ENCODE measurements around the gene RC3H1. TPM values are rescaled to one million over a fixed set of nuclear protein-coding genes. Genes with fewer than 3 reads are reported as not detected.
"Not testable (repeated sequence)": the region's sequence is repeated elsewhere in the genome, so short reads cannot be mapped to it uniquely, and the experiment has no call there.

RC3H1 gene
- total RNA-seq, 2 donors from 2014 or later, result 25.3 to 41.5 TPM

GRCh38 chr1:174058624-174059023, 36.5 kb upstream of the RC3H1 start:
- no peak for TF ChIP-seq CTCF (IDR thresholded peaks at IDR 0.05)
- Histone ChIP-seq H3K4me3 (no peak overlapping the region), H3K27me3 (replicated peaks; ENCODE audit: insufficient read depth) (no peaks in the 10 kb centered on the region), H3K36me3 (no peaks in the 10 kb centered on the region), H3K27ac (no peak overlapping the region), H3K4me1 (ENCODE audit: control insufficient read depth in 1 of 2, low read depth in 2 of 2) (no peaks in the 10 kb centered on the region), H3K9me3 (no peaks in the 10 kb centered on the region)
- DNase-seq (ENCODE audit: low spot score) (no peak), ATAC-seq (ENCODE audit: insufficient number of reproducible peaks, low FRiP score, low read depth) (no peak)

GRCh38 chr1:174056609-174057008, 34.5 kb upstream of the RC3H1 start:
- not testable (repeated sequence) for H3K4me1 ChIP-seq (ENCODE audit: control insufficient read depth in 1 of 2, low read depth in 2 of 2); ATAC-seq (ENCODE audit: insufficient number of reproducible peaks, low FRiP score, low read depth); DNase-seq (ENCODE audit: low spot score); H3K9me3 ChIP-seq; H3K27me3 ChIP-seq (replicated peaks; ENCODE audit: insufficient read depth); H3K36me3 ChIP-seq; H3K4me3 ChIP-seq; H3K27ac ChIP-seq

GRCh38 chr1:174055797-174056196, 33.6 kb upstream of the RC3H1 start:
- not testable (repeated sequence) for H3K4me3 ChIP-seq; H3K9me3 ChIP-seq; H3K36me3 ChIP-seq; H3K27ac ChIP-seq; H3K27me3 ChIP-seq (replicated peaks; ENCODE audit: insufficient read depth); H3K4me1 ChIP-seq (ENCODE audit: control insufficient read depth in 1 of 2, low read depth in 2 of 2); DNase-seq (ENCODE audit: low spot score); ATAC-seq (ENCODE audit: insufficient number of reproducible peaks, low FRiP score, low read depth)

GRCh38 chr1:174053826-174054225, 31.7 kb upstream of the RC3H1 start:
- no peak for TF ChIP-seq CTCF (IDR thresholded peaks at IDR 0.05)
- H3K4me1 ChIP-seq (ENCODE audit: control insufficient read depth in 1 of 2, low read depth in 2 of 2), result no peaks in the 10 kb centered on the region
- H3K4me3 ChIP-seq, result no peak overlapping the region
- no peaks in the 10 kb centered on the region for H3K9me3 ChIP-seq
- DNase-seq (ENCODE audit: low spot score) (no peak), ATAC-seq (ENCODE audit: insufficient number of reproducible peaks, low FRiP score, low read depth) (no peak)
- H3K27ac ChIP-seq, result no peak overlapping the region
- no peaks in the 10 kb centered on the region for H3K27me3 ChIP-seq (replicated peaks; ENCODE audit: insufficient read depth)
- H3K36me3 ChIP-seq, result no peaks in the 10 kb centered on the region

- Histone ChIP-seq H3K36me3 (no peaks in the 10 kb centered on the region), H3K4me1 (ENCODE audit: control insufficient read depth in 1 of 2, low read depth in 2 of 2) (no peaks in the 10 kb centered on the region), H3K4me3 (no peak overlapping the region), H3K27ac (no peak overlapping the region), H3K9me3 (no peaks in the 10 kb centered on the region), H3K27me3 (replicated peaks; ENCODE audit: insufficient read depth) (no peaks in the 10 kb centered on the region)
- DNase-seq (ENCODE audit: low spot score) (no peak), ATAC-seq (ENCODE audit: insufficient number of reproducible peaks, low FRiP score, low read depth) (no peak)
- no peak for TF ChIP-seq CTCF (IDR thresholded peaks at IDR 0.05)
Observed at GRCh38 chr1:174052621-174053020, 30.5 kb upstream of the RC3H1 start.

GRCh38 chr1:174051956-174052355, 29.8 kb upstream of the RC3H1 start:
- no peak for TF ChIP-seq CTCF (IDR thresholded peaks at IDR 0.05)
- DNase-seq (ENCODE audit: low spot score) (no peak), ATAC-seq (ENCODE audit: insufficient number of reproducible peaks, low FRiP score, low read depth) (no peak)
- no peak overlapping the region for H3K4me3 ChIP-seq
- no peaks in the 10 kb centered on the region for H3K36me3 ChIP-seq
- H3K27me3 ChIP-seq (replicated peaks; ENCODE audit: insufficient read depth), result no peaks in the 10 kb centered on the region
- H3K27ac ChIP-seq, result no peak overlapping the region
- no peaks in the 10 kb centered on the region for H3K9me3 ChIP-seq
- H3K4me1 ChIP-seq (ENCODE audit: control insufficient read depth in 1 of 2, low read depth in 2 of 2), result no peaks in the 10 kb centered on the region

Data from thoracic aorta (tissue), 2 donors.